Uterus (tissue), 2 donors: ENCODE results near the gene H6PD.

Experiments
- POLR2A ChIP-seq, 2 donors: fragments of 450-650 bp; IDR thresholded peaks; one replicate each; pipeline ENCODE4 v1.6.1; 2016; ENCODE audit warnings: antibody characterized with exemption in 2 of 2, mild to moderate bottlenecking in 1 of 2, moderate library complexity in 1 of 2
- TF ChIP-seq, protein P1 (sequence below), 4 experiments: fragments of 200-600 bp in 2 of 4; fragments of 450-650 bp in 2 of 4; sonication (generic) in 2 of 4; IDR thresholded peaks; one replicate each; pipeline ENCODE4 v1.5.1; 2016 to 2019; ENCODE audit warnings: antibody characterized with exemption in 4 of 4, mild to moderate bottlenecking in 2 of 4, moderate library complexity in 1 of 4

DNA sequence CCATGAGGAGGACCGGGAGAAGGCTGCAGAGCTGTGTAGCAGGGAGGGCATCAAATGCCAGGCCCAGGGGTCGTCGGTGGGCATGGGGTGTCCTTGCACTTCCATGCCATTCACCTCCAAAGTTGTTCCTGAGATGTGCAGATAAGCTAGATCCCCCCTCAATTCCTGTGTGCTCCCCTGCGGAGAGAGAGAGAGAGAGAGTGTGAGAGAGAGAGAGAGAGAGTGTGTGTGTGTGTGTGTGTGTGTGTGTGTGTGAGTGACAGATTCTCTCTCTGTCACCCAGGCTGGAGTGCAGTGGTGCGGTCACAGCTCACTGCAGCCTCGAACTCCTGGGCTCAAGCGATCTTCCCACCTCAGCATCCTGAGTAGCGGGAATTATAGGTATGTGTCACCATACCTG is 74.5 kb downstream of the H6PD start:
- TF ChIP-seq, protein P1, sequence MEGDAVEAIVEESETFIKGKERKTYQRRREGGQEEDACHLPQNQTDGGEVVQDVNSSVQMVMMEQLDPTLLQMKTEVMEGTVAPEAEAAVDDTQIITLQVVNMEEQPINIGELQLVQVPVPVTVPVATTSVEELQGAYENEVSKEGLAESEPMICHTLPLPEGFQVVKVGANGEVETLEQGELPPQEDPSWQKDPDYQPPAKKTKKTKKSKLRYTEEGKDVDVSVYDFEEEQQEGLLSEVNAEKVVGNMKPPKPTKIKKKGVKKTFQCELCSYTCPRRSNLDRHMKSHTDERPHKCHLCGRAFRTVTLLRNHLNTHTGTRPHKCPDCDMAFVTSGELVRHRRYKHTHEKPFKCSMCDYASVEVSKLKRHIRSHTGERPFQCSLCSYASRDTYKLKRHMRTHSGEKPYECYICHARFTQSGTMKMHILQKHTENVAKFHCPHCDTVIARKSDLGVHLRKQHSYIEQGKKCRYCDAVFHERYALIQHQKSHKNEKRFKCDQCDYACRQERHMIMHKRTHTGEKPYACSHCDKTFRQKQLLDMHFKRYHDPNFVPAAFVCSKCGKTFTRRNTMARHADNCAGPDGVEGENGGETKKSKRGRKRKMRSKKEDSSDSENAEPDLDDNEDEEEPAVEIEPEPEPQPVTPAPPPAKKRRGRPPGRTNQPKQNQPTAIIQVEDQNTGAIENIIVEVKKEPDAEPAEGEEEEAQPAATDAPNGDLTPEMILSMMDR (IDR thresholded peaks at IDR 0.05) = no peak
- no peak for TF ChIP-seq POLR2A (IDR thresholded peaks at IDR 0.05)
